ENCODE data around the gene NYAP1.

NYAP1 gene

DNA sequence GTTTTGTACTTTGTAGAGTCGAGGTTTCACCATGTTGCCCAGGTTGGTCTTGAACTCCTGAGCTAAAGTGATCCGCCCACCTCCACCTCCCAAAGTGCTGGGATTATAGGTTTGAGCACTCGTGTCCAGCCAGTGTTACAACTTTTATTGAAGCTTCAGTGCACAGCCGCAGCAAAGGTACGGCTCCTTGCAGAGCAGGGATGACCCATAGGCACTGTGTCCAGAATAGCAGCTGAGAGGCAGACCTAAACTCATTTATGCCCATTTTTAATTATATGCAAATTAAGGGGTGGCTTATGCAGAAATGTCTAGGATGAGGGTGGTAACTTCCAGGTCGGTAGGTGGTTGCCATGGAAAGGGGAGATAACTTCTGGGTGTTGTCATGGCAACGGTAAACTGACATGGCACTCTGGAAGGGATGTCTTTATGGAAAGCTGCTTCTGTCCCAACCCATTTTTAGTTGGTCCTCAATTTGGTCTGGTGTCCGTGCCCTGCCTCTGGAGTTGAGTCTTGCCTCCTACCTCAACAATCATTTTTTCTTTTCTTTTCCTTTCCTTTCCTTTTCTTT lies 22.7 kb downstream of the NYAP1 start:
- TF ChIP-seq, protein P1, sequence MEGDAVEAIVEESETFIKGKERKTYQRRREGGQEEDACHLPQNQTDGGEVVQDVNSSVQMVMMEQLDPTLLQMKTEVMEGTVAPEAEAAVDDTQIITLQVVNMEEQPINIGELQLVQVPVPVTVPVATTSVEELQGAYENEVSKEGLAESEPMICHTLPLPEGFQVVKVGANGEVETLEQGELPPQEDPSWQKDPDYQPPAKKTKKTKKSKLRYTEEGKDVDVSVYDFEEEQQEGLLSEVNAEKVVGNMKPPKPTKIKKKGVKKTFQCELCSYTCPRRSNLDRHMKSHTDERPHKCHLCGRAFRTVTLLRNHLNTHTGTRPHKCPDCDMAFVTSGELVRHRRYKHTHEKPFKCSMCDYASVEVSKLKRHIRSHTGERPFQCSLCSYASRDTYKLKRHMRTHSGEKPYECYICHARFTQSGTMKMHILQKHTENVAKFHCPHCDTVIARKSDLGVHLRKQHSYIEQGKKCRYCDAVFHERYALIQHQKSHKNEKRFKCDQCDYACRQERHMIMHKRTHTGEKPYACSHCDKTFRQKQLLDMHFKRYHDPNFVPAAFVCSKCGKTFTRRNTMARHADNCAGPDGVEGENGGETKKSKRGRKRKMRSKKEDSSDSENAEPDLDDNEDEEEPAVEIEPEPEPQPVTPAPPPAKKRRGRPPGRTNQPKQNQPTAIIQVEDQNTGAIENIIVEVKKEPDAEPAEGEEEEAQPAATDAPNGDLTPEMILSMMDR (IDR thresholded peaks at IDR 0.05; ENCODE audit: low read length, missing control alignments): no peak
- no peak for DNase-seq (ENCODE audit: low read depth)
- no peak overlapping the region for H3K4me3 ChIP-seq (replicated peaks; ENCODE audit: low read depth, low read length)

DNA sequence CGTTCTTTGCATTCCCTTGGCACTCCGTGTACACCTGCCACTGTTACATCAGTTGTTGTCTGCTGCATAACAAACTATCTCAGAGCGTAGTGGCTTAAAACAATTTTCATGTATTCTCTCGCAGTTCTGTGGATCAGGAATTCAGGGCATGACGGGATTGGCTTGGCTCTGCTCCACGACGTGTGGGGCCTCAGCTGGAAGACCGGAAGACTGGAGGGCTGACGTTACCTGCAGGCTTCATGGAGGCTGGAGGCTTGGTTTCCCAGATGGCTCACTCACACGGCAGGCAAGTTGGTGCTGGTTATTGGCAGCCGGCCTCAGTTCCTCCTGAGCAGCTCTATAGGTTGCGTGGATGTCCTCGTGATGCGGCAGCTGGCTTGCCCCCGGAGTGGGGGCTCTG lies 25.5 kb downstream of the NYAP1 start:
- H3K4me3 ChIP-seq (replicated peaks; ENCODE audit: low read depth, low read length): no peak overlapping the region
- TF ChIP-seq, protein P1 (IDR thresholded peaks at IDR 0.05; ENCODE audit: low read length, missing control alignments): no peak
- DNase-seq (ENCODE audit: low read depth): peak; percentile 89

DNA sequence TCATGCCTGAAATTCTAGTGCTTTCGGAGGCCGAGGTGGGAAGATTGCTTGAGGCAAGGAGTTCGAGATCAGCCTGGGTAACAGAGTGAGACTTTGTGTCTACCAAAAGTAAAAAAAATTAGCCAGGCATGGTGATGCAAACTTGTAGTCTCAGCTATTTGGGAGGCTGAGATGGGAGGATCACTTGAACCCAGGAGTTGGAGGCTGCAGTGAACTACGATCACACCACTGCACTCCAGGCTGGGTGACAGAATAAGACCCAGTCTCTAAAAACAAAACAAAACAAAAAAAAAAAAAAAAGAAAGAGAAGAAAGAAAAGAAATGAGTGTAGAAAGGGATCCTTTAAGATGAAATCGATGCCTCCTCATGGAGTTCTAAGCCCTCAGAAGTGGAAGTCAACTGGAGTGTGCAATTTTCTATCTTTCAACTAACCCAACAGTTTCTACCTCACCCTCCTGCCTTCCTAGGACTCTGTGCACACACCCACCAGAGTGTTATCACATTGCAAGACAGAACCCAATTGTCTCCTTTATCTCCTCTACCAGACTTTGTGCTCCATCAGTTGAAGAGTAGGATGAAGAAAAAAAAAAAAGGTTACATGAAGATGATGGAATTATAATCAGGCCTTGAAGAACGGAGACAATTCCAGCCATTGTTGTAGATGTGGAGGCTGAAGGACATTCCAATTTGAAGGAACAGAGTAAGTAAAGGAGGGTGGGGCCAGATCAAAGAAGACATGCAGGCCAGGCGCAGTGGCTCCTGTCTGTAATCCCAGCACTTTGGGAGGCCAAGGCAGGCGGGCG lies 26.9 kb downstream of the NYAP1 start:
- no peak overlapping the region for H3K4me3 ChIP-seq (replicated peaks; ENCODE audit: low read depth, low read length)
- TF ChIP-seq, protein P1 (IDR thresholded peaks at IDR 0.05; ENCODE audit: low read length, missing control alignments): no peak
- no peak for DNase-seq (ENCODE audit: low read depth)

DNA sequence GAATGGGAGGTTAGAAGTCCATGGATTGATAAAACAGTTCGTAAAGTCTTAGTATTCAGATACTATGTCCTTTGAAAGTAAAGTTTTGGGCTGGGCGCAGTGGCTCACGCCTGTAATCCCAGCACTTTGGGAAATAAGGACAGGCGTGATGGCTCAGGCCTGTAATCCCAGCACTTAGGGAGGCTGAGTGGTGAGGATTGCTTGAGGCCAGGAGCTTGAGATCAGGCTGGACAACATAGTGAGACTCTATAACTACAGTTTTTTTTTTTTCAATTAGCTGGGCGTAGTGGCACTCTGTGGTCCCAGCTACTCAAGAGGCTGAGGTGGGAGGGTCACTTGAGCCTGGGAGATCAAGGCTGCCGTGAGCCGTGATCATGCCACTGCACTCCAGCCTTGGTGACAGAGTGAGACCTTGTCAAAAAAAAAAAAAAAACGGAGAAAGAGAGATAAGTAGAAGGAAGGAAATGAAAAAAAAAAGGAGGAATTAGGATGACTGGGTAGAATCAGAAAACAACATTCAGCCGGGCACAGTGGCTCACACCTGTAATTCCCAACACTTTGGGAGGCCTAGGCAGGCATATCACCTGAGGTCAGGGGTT lies 29.6 kb downstream of the NYAP1 start:
- H3K4me3 ChIP-seq (replicated peaks; ENCODE audit: low read depth, low read length): no peak overlapping the region
- DNase-seq (ENCODE audit: low read depth): no peak
- TF ChIP-seq, protein P1 (IDR thresholded peaks at IDR 0.05; ENCODE audit: low read length, missing control alignments): no peak

DNA sequence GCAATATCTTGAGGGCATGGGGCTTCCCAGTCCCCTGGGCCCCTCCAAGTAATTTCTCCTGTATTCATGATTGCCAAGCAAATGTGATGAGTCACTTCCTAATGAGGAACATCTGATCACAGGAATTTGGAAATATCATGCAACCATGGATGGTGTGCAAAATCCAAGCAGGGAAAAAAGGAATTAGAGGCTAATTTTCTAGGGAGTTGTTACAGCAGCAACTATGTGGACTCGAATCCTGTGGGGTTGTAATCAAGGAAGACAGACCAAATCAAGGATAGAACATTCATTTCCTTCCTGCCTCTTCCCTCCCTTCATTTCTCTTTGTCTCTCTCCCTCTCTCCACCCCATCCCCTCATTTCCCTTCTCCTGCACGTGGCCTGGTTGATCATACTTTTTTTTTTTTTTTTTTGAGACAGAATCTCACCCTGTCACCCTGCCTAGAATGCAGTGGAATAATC lies 31.4 kb downstream of the NYAP1 start:
- no peak overlapping the region for H3K4me3 ChIP-seq (replicated peaks; ENCODE audit: low read depth, low read length)
- TF ChIP-seq, protein P1 (IDR thresholded peaks at IDR 0.05; ENCODE audit: low read length, missing control alignments): no peak
- peak; percentile 83 for DNase-seq (ENCODE audit: low read depth)

DNA sequence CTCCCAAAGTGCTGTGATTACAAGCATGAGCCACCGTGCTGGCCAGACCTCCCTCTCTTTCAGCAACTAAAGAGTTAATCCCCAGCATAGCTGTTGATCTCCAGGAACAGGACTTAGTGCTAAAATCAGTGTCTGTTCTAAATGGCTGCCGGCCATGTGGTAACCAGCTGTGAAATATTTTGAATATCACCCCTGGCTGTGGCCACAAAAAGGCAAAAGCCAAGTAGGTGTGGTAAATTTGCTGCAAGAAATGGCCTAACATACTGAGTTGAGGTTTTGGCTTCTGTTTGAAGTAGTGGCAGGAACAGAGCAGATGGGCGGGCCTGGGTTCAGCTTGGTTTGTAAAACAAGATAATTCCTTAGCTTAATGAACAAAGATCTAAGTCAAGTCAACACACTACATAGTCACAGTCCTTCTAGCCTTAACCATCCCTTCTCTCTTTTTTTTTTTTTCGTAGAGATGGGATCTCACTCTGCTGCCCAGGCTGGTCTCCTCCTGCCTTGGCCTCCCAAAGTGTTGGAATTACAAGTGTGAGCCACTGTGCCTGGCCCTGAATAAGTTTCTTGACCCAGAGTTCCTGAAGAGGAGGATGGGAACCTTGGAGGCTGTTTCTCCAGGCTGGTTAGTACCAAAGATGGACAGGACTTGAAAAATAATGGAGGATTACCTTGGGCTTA lies 32.5 kb downstream of the NYAP1 start:
- DNase-seq (ENCODE audit: low read depth): peak; percentile 84
- H3K4me3 ChIP-seq (replicated peaks; ENCODE audit: low read depth, low read length): no peak overlapping the region
- TF ChIP-seq, protein P1 (IDR thresholded peaks at IDR 0.05; ENCODE audit: low read length, missing control alignments): no peak

Data from fibroblast of pulmonary artery (primary cell).